GM18511 (cell line): ENCODE results near the gene PLA2G4B.

ENCODE experiments used
- ATAC-seq: cut with Tn5 transposase; IDR thresholded peaks from one replicate; pipeline ENCODE4 v1.9.1; 2021; ENCODE audit warnings: mild to moderate bottlenecking, moderate library complexity; ENCODE audit not compliant: unreplicated experiment

The PLA2G4B gene

DNA sequence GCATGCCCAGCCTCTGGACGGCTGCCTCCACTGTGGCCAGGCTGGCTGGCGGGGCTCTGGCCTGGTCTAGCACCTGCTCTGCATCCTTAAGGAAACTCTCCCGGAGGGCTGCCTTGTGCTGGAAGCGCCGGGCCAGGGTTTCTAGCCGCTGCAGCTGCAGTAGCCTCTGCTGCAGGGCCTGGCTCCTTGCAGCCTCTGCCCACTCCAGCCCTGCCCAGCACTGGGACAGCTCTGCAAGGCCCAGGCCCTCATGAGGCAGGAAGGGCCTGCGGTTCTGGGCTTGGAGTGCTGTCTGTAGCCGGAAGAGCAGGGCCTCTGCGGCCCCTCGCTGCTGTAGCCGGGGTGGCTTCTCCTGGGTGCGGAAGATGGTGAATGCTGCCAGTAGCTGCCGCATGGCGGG is 47.2 kb downstream of the PLA2G4B start:
- ATAC-seq: no peak

GRCh38 chr15:41886741-41887140 is 48.1 kb downstream of the PLA2G4B start:
- ATAC-seq: no peak

GRCh38 chr15:41887161-41887560 is 48.5 kb downstream of the PLA2G4B start:
- no peak for ATAC-seq

- no peak for ATAC-seq
Measured at GRCh38 chr15:41887893-41888292, 49.2 kb downstream of the PLA2G4B start.

- no peak for ATAC-seq
Measured at GRCh38 chr15:41888662-41889253, 50.1 kb downstream of the PLA2G4B start.

DNA sequence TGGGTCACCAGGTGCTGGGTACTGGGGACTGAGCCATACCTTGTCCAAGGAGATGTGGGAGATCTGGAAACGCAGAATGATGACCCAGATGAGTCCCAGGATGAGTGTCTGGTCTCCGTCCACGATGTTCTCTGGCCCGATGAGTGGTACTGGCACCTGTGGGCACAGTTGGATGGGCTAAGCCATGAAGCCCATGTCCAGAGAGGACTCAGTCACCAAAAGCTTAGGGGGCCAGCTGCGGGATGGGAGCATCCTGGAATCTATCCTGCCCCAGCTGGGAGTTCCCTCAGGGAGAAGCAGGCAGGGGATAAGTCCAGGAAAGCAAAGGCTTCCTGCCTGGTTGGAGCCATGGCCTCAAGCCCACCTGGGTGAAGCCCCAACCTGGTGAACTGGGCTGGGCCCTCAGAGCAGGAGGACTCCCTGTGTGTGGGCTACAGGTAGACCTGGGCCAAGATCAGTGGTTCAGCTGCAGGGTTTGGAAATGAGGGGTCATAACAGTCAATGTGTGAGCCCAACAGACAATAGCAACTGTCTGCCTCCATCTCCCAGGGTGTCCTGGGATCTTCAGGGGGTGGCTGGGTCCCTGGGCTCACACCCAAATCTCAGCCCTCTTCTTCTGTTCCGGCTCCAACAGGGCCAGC is 51.5 kb downstream of the PLA2G4B start:
- no peak for ATAC-seq

- ATAC-seq: no peak
Measured at GRCh38 chr15:41891226-41891625, 52.6 kb downstream of the PLA2G4B start.

GRCh38 chr15:41891946-41892345 is 53.3 kb downstream of the PLA2G4B start:
- no peak for ATAC-seq

GRCh38 chr15:41892621-41893421 is 54.2 kb downstream of the PLA2G4B start:
- ATAC-seq: no peak

DNA sequence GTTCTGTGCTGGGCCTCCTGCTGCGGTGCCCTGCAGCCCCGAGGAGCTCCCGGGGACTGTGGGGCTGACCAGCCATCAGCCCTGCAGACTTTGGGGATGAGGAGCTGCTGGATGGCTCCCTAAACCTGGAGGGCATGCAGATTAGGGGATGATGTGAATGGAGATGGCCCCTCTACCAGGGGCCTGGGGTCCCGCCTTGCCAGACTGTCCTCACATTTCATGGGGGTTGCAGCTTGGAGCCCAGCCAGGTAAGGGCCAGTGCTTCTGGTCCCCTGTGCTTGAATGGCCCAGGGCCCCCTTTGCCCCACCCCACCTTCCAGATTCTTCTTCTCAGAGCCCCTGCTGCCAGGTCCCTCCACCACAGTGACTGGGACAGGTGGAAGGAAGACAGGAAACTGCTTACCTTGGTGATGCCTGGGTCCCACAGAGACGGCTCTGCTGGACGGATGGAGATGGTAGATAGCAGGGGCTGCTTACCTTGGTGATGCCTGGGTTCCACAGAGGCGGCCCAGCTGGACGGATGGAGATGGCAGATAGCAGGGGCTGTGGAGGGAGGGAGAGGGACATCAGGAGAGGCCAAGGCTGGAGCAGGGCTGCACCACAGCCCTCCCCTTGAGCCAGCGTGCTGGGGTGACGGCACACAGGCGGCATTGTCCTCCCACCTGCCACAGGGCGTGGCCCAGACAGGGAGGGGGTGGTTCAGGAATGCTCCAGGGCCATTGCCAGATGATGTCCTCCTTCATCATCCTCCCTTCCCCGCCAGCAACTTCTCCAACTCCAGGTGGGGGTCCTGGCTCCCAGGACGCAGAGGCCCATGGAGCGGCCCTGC is 55.0 kb downstream of the PLA2G4B start, which contains the start of gene SPTBN5:
TSS of gene SPTBN5 (minus strand) at position 632 of the 829 bp plus-strand sequence. CDS start at position 76, 556 bp downstream.
- no peak for ATAC-seq

DNA sequence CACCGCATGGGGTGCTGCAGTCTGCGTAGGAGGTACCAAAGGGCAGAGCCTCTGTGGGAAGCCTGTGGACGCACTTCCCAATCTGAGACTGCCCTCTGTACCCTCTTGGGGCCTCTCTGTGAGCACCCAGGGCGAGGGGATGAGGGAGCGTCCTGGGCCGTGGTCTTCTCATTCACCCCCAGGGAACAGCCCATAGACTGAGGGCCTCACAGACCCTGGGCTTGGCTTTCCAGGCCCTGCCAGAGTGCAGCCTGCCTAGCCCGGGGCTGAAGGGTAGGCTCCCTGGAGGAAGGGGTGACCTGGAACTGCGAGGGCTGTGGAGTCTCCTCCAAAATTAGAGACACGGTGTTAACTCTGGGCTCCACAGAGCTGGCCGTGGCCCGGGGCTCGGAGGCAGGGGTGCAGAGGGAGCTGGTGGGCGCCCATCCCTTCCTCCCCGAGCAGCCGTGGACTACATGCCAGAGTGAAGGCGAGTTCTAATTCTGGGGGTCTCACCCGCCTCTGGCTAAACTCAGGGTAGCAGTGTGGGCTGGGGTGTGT is 55.7 kb downstream of the PLA2G4B start:
- ATAC-seq: peak; percentile 34

- ATAC-seq: peak; percentile 94
Measured at GRCh38 chr15:41894791-41895463, 56.3 kb downstream of the PLA2G4B start.

- no peak for ATAC-seq
Measured at GRCh38 chr15:41895491-41895890, 56.8 kb downstream of the PLA2G4B start.

- ATAC-seq: no peak
Measured at GRCh38 chr15:41895957-41896356, 57.3 kb downstream of the PLA2G4B start.

GRCh38 chr15:41896566-41896965 is 57.9 kb downstream of the PLA2G4B start:
- no peak for ATAC-seq

- no peak for ATAC-seq
Measured at GRCh38 chr15:41897363-41897799, 58.7 kb downstream of the PLA2G4B start.
